A549 treated with CpdA at 1 μM for 4 hours (cell line): ENCODE data around the gene CHMP2B. TPM values are rescaled to one million over a fixed set of nuclear protein-coding genes. Genes with fewer than 3 reads are reported as not detected.

ENCODE experiments used
- total RNA-seq: library from RNA; stranded (reverse); fragments of 200-300 nt; extraction: Qiagen RNA extraction; gene quantifications from 5 replicates; pipeline ENCODE4 v1.2.3, GENCODE V29; 2022; ENCODE audit warnings: low read depth

The CHMP2B gene, protein sequence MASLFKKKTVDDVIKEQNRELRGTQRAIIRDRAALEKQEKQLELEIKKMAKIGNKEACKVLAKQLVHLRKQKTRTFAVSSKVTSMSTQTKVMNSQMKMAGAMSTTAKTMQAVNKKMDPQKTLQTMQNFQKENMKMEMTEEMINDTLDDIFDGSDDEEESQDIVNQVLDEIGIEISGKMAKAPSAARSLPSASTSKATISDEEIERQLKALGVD
- 79.4 to 93.1 TPM (median 82.2 TPM) in 5 replicates for total RNA-seq

DNA sequence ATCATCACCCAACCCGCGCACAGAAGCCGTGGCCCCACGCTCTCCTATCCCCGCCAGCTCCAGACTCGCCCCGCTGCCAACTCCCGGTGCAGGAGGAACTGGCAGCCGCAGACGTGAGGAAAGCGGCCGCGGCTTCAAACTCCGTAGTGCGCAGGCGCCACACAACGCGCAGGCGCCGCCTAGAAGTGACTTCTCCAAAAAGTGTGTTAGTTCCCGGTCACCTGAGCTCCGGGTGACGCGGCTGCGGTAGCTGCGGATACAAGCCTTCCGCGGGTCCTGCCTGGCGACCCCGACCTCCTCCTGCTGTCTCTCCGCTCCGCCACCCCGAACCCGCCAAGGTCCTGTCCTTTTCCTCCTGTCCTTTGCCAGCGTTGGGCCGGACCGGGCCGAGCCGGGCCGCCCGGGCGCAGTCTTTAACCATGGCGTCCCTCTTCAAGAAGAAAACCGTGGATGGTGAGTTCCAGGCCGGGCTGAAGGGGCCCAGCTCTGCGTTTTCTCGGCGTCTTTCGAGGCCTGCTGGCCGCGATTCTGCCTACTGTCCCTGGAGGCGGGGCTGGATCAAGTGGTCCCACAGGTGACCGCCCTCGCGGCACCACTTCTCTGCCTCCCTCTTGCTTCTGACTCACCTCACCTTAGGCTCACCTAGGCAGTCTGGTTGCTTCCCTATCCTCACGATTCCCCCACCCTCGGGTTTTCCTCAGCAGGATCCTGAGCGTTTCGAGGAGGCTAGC is at the start of gene CHMP2B:
Gene CHMP2B (plus strand): TSS at position 206 of the 731 bp plus-strand sequence. CDS start 214 bp downstream, at position 420.

DNA sequence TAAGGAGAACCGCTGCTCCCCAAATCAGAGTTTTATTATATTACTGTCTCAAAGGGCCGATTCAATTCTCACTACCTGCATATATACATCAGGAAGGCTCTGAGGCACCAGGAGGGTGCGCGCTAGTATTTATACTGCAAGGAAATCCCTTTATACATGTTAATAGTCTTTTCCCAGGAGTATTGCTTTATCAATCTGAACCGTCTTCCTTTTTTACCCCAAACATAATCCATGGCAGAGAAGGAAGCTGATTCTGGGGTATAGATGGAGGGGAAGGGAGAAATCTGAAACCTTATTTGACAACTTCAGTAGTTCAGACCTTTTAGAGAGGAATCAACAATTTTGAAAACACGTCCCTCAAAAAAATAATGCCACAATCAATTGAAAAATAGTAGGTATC is 49.4 kb downstream of the CHMP2B start, which contains the start of gene POU1F1:
Gene POU1F1 (minus strand): TSS at position 101 of the 400 bp plus-strand sequence. CDS start 122 bp downstream, outside the sequence.

Other genes starting within 250 kb of the CHMP2B start
- 4.1 to 10.3 TPM (median 6.8 TPM) in 5 replicates for gene VGLL3, start 236.2 kb upstream of the CHMP2B start, total RNA-seq
- gene POU1F1, start 49.3 kb downstream of the CHMP2B start, total RNA-seq: not detected in 5 replicates